ENCODE measurements around the gene CLCN3.

DNA sequence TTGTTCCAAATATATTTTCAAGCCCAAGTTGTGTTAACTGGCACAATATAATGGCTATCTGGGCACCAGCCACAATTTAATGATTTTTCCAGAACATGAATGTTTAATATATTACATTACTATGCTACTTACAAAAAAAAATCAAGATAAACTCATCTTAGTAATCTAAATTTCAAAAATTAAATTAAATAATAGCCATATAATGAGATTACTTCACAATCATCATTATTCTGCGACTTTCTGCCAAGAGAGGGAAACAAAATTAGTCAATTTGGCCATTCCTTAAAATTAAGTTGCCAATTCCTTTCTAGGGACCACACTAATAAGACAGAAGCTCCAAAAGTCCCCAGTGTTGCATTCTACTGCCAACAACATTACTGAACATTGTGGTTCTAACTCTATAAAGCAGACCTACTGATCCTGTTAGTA, 15.5 kb upstream of the CLCN3 start:
- TF ChIP-seq, protein P1, sequence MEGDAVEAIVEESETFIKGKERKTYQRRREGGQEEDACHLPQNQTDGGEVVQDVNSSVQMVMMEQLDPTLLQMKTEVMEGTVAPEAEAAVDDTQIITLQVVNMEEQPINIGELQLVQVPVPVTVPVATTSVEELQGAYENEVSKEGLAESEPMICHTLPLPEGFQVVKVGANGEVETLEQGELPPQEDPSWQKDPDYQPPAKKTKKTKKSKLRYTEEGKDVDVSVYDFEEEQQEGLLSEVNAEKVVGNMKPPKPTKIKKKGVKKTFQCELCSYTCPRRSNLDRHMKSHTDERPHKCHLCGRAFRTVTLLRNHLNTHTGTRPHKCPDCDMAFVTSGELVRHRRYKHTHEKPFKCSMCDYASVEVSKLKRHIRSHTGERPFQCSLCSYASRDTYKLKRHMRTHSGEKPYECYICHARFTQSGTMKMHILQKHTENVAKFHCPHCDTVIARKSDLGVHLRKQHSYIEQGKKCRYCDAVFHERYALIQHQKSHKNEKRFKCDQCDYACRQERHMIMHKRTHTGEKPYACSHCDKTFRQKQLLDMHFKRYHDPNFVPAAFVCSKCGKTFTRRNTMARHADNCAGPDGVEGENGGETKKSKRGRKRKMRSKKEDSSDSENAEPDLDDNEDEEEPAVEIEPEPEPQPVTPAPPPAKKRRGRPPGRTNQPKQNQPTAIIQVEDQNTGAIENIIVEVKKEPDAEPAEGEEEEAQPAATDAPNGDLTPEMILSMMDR (IDR thresholded peaks at IDR 0.05; ENCODE audit: insufficient read depth, low read length, poor library complexity, severe bottlenecking): no peak
- TF ChIP-seq EZH2phosphoT487 (conservative IDR thresholded peaks at IDR 0.05; ENCODE audit: low read length): no peak
